HepG2 (cell line): ENCODE data around the gene ABAT. TPM values are rescaled to one million over a fixed set of nuclear protein-coding genes. Genes with fewer than 3 reads are reported as not detected.
A peak's percentile ranks its signal among the peaks of the same experiment; 100 is the strongest.

Experiments used
- ARNT2 ChIP-seq: sonication (generic); formaldehyde crosslinking; IDR thresholded peaks from 2 replicates; pipeline ENCODE4 v1.8.0; 2022; ENCODE audit warnings: mild to moderate bottlenecking, low read depth, missing genetic modification reagents, moderate library complexity
- HOXA5 ChIP-seq: sonication (generic); formaldehyde crosslinking; IDR thresholded peaks from 2 replicates; pipeline ENCODE4 v1.4.0; 2020; ENCODE audit warnings: missing genetic modification reagents
- IKZF1 ChIP-seq: fragments of 450-650 bp; IDR thresholded peaks from 2 replicates; pipeline ENCODE4 v1.7.1; 2016
- MAZ ChIP-seq, 2 experiments: sonication (generic) in 1 of 2; formaldehyde crosslinking in 1 of 2; IDR thresholded peaks; 2 replicates each; pipeline versions ENCODE4 v1.5.0 to v1.6.1; 2012 to 2020; ENCODE audit warnings: low read depth in 2 of 2, mild to moderate bottlenecking in 2 of 2, borderline replicate concordance in 1 of 2, improper control_type of control experiment in 1 of 2, low read length in 1 of 2, missing genetic modification reagents in 1 of 2, moderate library complexity in 1 of 2
- NONO ChIP-seq, 2 experiments: fragments of 450-650 bp in 1 of 2; sonication (generic) in 1 of 2; formaldehyde crosslinking in 1 of 2; IDR thresholded peaks in 1 of 2; conservative IDR thresholded peaks in 1 of 2; 2 replicates each; pipeline versions ENCODE4 v1.6.1 to v1.8.0; 2017 to 2022; ENCODE audit warnings: mild to moderate bottlenecking in 1 of 2, missing genetic modification reagents in 1 of 2, moderate library complexity in 1 of 2
- RFX1 ChIP-seq: fragments of 450-650 bp; IDR thresholded peaks from 2 replicates; pipeline ENCODE4 v1.6.1; 2017
- U2AF1 ChIP-seq: fragments of 200-400 bp; formaldehyde crosslinking; optimal IDR thresholded peaks from 2 replicates; pipeline ENCODE3; 2017; ENCODE audit warnings: mild to moderate bottlenecking, low read depth, low read length
- ZNF292 ChIP-seq: sonication (generic); formaldehyde crosslinking; IDR thresholded peaks from 2 replicates; pipeline ENCODE4 v1.8.1; 2022; ENCODE audit warnings: mild to moderate bottlenecking, low read depth, missing genetic modification reagents, borderline replicate concordance
- ZNF331 ChIP-seq: sonication (generic); formaldehyde crosslinking; IDR thresholded peaks from 2 replicates; pipeline ENCODE4 v1.4.0; 2020; ENCODE audit warnings: missing genetic modification reagents
- ZNF556 ChIP-seq: sonication (generic); formaldehyde crosslinking; IDR thresholded peaks from 2 replicates; pipeline ENCODE4 v1.4.0; 2020; ENCODE audit warnings: mild to moderate bottlenecking, missing genetic modification reagents, borderline replicate concordance
- ZNF607 ChIP-seq: sonication (generic); formaldehyde crosslinking; IDR thresholded peaks from 2 replicates; pipeline ENCODE4 v1.5.1; 2020; ENCODE audit warnings: missing genetic modification reagents, mild to moderate bottlenecking, borderline replicate concordance
- ZNF674 ChIP-seq: sonication (generic); formaldehyde crosslinking; IDR thresholded peaks from 2 replicates; pipeline ENCODE4 v1.5.0; 2020; ENCODE audit warnings: low read depth, mild to moderate bottlenecking, missing genetic modification reagents
- polyA plus RNA-seq, 8 experiments: library from polyadenylated mRNA; depleted of rRNA in 3 of 8; stranded (reverse) in 7 of 8; unstranded in 1 of 8; fragments of >200 nt; fragmentation: Illumina TruSeq in 4 of 8; extraction: Trizol in 4 of 8; gene quantifications; 2 replicates each; pipeline versions ENCODE4 v1.2.1 to v1.2.3, GENCODE V29; 2011 to 2016; ENCODE audit warnings: low read depth in 4 of 8, missing spikeins in 1 of 8, mixed read lengths in 1 of 8; ENCODE audit not compliant: insufficient read depth in 1 of 8
- total RNA-seq, 5 experiments: library from RNA; depleted of rRNA; stranded (reverse); fragments of >200 nt; fragmentation: Illumina TruSeq; extraction: Trizol; gene quantifications; 2 replicates each; pipeline ENCODE4 v1.2.3, GENCODE V29; 2016; ENCODE audit warnings: low read depth in 1 of 5
- TF ChIP-seq, protein P1 (sequence below): sonication (generic); formaldehyde crosslinking; IDR thresholded peaks from 2 replicates; pipeline ENCODE4 v1.4.0; 2020; ENCODE audit warnings: missing genetic modification reagents
- TF ChIP-seq, protein P2 (sequence below): sonication (generic); formaldehyde crosslinking; IDR thresholded peaks from 2 replicates; pipeline ENCODE4 v1.9.0; 2021; ENCODE audit warnings: missing genetic modification reagents, mild to moderate bottlenecking, borderline replicate concordance
- TF ChIP-seq, protein P3 (sequence below): sonication (generic); formaldehyde crosslinking; IDR thresholded peaks from 2 replicates; pipeline ENCODE4 v1.4.0; 2020; ENCODE audit warnings: mild to moderate bottlenecking, missing genetic modification reagents
- TF ChIP-seq, protein P4 (sequence below): sonication (generic); formaldehyde crosslinking; IDR thresholded peaks from 2 replicates; pipeline ENCODE4 v1.5.0; 2020; ENCODE audit warnings: missing genetic modification reagents, mild to moderate bottlenecking, borderline replicate concordance
- TF ChIP-seq, protein P5 (sequence below): sonication (generic); formaldehyde crosslinking; IDR thresholded peaks from 2 replicates; pipeline ENCODE4 v1.4.0; 2020; ENCODE audit warnings: missing genetic modification reagents
- TF ChIP-seq, protein P6 (sequence below): IDR thresholded peaks from 2 replicates; pipeline ENCODE4 v1.6.1; 2018; ENCODE audit warnings: missing genetic modification reagents, mild to moderate bottlenecking, missing compliant biosample characterization

Gene ABAT
- total and polyA plus RNA-seq, 2 of the 13 experiments (the other 11 are each of a cell fraction or from before 2014, with no cell fraction given), result 47.6 to 97.3 TPM

DNA sequence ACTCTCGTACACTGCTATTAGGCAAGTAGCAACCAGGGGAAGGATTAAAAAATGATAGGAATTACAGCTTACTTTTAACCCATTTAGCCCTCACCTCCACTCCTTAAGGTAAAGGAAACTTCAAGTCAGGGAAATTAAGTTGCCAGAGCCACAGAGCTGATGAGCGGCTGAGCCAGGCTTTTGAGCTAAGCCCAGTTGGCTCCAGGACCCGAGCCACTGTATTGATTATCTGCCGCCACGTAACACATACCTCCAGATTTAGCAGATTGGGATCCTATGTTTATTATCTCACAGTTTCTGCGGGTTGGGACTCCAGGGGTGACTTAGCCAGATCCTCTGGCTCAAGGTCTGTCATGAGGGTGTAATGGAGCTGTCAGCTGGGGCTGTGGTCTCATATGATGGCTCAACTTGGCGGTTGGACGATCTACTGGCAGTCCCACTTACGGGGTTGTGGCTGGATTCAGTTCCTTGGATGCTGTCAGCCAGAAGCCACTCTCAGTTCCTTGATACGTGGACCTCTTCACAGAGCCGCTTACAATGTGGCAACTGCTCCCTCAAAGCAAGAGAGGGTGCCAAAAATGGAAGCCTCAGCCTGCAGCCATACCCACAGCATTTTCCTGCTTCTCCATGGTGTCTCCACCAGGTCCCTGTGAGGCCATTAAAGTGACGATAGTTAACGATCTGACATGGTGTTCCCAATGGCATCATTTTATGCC, 65.7 kb downstream of the ABAT start (continued):
- TF ChIP-seq ARNT2 (CRISPR knock-in tag) (no peak), NONO (IDR thresholded peaks at IDR 0.05) (no peak), NONO (CRISPR knock-in tag; conservative IDR thresholded peaks at IDR 0.05) (no peak), ZNF292 (CRISPR knock-in tag) (no peak), ZNF607 (CRISPR knock-in tag) (0 out of 2 replicates have a peak, but pooled peaks have one; percentile 7), ZNF556 (CRISPR knock-in tag) (no peak), ZNF674 (CRISPR knock-in tag) (no peak), ZNF331 (CRISPR knock-in tag) (no peak), U2AF1 (no peak), IKZF1 (no peak), HOXA5 (CRISPR knock-in tag) (no peak), RFX1 (no peak), MAZ (IDR thresholded peaks at IDR 0.05; ENCODE audit: borderline replicate concordance, low read depth, low read length) (no peak), MAZ (CRISPR knock-in tag; IDR thresholded peaks at IDR 0.05; ENCODE audit: low read depth) (no peak)
- TF ChIP-seq, protein P1, sequence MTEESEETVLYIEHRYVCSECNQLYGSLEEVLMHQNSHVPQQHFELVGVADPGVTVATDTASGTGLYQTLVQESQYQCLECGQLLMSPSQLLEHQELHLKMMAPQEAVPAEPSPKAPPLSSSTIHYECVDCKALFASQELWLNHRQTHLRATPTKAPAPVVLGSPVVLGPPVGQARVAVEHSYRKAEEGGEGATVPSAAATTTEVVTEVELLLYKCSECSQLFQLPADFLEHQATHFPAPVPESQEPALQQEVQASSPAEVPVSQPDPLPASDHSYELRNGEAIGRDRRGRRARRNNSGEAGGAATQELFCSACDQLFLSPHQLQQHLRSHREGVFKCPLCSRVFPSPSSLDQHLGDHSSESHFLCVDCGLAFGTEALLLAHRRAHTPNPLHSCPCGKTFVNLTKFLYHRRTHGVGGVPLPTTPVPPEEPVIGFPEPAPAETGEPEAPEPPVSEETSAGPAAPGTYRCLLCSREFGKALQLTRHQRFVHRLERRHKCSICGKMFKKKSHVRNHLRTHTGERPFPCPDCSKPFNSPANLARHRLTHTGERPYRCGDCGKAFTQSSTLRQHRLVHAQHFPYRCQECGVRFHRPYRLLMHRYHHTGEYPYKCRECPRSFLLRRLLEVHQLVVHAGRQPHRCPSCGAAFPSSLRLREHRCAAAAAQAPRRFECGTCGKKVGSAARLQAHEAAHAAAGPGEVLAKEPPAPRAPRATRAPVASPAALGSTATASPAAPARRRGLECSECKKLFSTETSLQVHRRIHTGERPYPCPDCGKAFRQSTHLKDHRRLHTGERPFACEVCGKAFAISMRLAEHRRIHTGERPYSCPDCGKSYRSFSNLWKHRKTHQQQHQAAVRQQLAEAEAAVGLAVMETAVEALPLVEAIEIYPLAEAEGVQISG (CRISPR knock-in tag), result 0 out of 2 replicates have a peak, but pooled peaks have one; percentile 4
- TF ChIP-seq, protein P2, sequence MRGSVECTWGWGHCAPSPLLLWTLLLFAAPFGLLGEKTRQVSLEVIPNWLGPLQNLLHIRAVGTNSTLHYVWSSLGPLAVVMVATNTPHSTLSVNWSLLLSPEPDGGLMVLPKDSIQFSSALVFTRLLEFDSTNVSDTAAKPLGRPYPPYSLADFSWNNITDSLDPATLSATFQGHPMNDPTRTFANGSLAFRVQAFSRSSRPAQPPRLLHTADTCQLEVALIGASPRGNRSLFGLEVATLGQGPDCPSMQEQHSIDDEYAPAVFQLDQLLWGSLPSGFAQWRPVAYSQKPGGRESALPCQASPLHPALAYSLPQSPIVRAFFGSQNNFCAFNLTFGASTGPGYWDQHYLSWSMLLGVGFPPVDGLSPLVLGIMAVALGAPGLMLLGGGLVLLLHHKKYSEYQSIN, result no peak
- TF ChIP-seq, protein P3, sequence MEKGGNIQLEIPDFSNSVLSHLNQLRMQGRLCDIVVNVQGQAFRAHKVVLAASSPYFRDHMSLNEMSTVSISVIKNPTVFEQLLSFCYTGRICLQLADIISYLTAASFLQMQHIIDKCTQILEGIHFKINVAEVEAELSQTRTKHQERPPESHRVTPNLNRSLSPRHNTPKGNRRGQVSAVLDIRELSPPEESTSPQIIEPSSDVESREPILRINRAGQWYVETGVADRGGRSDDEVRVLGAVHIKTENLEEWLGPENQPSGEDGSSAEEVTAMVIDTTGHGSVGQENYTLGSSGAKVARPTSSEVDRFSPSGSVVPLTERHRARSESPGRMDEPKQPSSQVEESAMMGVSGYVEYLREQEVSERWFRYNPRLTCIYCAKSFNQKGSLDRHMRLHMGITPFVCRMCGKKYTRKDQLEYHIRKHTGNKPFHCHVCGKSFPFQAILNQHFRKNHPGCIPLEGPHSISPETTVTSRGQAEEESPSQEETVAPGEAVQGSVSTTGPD (CRISPR knock-in tag), result no peak
- TF ChIP-seq, protein P4, sequence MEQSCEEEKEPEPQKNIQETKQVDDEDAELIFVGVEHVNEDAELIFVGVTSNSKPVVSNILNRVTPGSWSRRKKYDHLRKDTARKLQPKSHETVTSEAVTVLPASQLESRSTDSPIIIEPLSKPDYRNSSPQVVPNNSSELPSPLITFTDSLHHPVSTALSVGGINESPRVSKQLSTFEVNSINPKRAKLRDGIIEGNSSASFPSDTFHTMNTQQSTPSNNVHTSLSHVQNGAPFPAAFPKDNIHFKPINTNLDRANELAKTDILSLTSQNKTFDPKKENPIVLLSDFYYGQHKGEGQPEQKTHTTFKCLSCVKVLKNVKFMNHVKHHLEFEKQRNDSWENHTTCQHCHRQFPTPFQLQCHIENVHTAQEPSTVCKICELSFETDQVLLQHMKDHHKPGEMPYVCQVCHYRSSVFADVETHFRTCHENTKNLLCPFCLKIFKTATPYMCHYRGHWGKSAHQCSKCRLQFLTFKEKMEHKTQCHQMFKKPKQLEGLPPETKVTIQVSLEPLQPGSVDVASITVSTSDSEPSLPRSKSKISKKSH, result 0 out of 2 replicates have a peak, but pooled peaks have one; percentile 57
- TF ChIP-seq, protein P5, sequence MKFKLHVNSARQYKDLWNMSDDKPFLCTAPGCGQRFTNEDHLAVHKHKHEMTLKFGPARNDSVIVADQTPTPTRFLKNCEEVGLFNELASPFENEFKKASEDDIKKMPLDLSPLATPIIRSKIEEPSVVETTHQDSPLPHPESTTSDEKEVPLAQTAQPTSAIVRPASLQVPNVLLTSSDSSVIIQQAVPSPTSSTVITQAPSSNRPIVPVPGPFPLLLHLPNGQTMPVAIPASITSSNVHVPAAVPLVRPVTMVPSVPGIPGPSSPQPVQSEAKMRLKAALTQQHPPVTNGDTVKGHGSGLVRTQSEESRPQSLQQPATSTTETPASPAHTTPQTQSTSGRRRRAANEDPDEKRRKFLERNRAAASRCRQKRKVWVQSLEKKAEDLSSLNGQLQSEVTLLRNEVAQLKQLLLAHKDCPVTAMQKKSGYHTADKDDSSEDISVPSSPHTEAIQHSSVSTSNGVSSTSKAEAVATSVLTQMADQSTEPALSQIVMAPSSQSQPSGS (CRISPR knock-in tag), result no peak
- TF ChIP-seq, protein P6, sequence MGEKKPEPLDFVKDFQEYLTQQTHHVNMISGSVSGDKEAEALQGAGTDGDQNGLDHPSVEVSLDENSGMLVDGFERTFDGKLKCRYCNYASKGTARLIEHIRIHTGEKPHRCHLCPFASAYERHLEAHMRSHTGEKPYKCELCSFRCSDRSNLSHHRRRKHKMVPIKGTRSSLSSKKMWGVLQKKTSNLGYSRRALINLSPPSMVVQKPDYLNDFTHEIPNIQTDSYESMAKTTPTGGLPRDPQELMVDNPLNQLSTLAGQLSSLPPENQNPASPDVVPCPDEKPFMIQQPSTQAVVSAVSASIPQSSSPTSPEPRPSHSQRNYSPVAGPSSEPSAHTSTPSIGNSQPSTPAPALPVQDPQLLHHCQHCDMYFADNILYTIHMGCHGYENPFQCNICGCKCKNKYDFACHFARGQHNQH (CRISPR knock-in tag), result no peak
